Activated CD8-positive, alpha-beta memory T cell treated with anti-CD3 and anti-CD28 coated beads, Interleukin-2, amount 50 U/mL, for 24 hours (primary cell): Measurements from ENCODE around the gene GALNT16.
"Not testable (repeated sequence)": the region's sequence is repeated elsewhere in the genome, so short reads cannot be mapped to it uniquely, and the experiment has no call there.

ENCODE experiments used
- DNase-seq: peaks from one replicate; pipeline ENCODE4 v3.0.0-alpha.2; 2020; ENCODE audit errors: extremely low read depth

The GALNT16 gene

DNA sequence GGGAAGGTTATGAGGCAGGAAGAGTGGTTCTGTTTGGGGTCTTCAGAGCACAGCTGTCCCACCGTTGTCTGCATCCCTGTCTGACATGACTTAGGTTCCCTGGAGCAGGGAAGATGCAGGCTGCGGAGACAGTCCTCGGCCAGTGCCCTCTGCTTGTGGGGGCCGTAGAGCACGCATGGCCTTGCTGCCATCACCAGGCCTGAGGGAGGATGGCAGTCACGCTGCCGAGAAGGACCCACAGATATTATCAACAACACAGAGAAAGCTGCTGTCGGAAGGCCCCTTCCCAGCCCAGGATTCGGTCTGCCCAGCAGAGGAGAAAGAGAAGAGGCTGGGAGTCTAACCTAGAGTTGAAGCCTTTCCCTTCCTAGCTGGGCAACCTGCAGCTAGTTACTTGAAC lies 103.1 kb downstream of the GALNT16 start:
- DNase-seq: no peak

- no peak for DNase-seq
These were observed 104.0 kb downstream of the GALNT16 start for GRCh38 chr14:69363964-69364363.

DNA sequence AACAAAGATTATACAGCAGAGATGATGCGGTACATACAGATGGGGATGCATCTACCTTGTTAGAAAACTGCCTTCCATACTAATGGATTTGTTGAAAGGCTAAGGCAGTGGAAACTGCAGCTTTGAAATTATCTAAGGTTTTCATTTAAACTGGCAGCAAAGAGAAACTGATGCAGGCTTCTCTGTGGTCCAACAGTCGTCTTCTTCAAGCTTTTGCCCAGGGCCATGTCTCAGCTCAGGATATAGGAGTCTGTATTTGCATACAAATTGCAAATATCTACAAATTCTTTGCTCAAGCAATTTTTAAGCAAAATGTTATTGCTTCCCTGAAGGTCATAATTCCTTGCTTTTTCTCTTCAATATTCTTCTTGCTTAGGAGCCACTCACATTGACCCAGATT lies 104.4 kb downstream of the GALNT16 start:
- DNase-seq: no peak

DNA sequence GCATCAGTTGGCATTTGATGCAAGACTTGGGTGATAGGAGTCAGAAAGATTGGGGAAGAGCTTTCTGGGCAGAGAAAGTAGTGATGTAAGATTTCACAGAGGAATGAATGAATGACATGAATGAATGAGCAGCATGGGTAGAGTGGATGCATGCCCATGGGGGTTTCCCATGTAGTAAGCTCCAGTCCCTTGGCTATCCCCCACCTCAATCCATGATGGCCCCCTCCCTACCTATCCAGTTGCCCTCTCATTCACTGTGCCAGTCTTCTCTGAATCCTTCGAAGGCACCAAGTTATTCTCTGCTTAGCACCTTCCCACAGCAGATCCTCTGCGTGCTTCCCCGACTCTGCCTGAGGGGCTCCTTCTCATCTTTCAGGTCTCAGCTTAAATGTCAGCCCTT lies 106.1 kb downstream of the GALNT16 start:
- DNase-seq: no peak

DNA sequence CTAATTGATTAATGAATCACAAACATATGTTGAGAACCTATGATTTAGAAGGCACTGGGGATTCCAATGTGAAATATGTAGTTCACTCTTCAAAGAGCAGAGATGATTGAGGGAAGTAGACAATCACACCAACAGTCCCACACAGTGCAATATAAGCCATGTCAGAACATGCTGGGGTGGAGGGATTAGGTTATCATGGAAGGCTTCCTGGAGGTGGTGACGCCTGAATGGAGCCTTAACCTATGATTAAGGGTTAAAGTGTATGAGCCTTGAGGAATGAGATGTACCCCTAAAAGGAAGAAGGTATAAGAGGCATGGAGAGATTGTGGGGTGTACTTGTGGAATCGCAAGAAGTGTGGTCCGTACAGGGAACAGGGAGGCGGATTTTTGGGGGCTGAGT lies 106.8 kb downstream of the GALNT16 start:
- no peak for DNase-seq

- DNase-seq: no peak
These were observed 108.4 kb downstream of the GALNT16 start for GRCh38 chr14:69368381-69368780.

GRCh38 chr14:69370061-69370460 lies 110.1 kb downstream of the GALNT16 start:
- DNase-seq: no peak

- DNase-seq: no peak
These were observed 112.2 kb downstream of the GALNT16 start for GRCh38 chr14:69372146-69372545.

DNA sequence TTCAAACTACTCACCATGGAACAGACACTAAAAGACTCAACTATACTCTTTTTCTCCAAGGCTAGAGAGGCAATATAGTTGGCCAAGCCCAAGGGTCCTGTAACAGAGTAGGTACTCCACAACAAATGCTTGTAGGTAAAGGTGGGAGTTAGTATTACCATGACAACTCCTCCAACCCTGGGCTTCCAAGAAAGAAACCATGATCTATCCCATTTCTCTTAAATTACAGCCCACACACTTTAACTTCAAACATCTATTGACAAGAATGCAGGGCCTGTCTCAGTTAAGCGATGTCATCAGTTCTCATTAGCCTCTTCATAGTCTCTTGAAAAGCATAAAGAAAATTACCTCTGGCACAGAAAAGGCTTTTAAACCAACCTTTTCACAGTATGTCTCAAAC lies 113.1 kb downstream of the GALNT16 start:
- DNase-seq: no peak

DNA sequence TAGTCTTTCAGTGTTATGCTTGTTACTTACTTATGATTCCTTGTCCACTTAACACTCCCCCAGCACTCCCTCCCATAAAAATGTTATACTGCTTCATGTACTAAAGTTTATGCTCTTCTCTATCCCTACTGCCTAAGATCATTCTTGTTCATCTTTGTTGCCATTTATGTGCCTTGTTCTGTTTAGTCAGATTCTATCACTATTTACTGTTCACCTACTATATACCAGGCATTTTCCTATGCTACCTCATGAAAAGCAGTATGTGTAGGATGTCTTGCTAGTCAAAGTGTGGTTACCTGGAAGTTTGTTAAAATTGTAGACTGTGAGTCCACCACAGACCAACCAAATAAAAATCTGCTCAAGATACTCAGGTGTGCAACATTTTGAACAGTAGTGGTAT lies 114.3 kb downstream of the GALNT16 start:
- DNase-seq: no peak

DNA sequence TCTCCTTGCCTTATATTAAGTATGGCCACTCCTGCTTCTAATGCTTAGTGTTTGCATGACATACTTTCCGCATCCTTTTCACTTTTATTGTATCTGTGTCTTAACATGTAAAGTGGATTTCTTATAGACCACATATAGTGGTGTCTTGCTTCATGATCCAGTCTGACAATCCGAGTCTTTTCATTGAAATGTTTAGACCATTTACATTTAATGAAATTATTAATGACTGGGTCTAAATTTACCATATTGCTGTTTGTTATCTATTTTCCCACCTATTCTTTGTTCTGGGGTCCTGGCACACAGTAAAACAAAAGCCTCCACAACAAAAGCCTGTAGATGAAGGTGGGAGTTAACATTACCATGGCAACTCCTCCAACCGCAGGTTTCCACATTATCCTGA lies 115.2 kb downstream of the GALNT16 start:
- no peak for DNase-seq

DNA sequence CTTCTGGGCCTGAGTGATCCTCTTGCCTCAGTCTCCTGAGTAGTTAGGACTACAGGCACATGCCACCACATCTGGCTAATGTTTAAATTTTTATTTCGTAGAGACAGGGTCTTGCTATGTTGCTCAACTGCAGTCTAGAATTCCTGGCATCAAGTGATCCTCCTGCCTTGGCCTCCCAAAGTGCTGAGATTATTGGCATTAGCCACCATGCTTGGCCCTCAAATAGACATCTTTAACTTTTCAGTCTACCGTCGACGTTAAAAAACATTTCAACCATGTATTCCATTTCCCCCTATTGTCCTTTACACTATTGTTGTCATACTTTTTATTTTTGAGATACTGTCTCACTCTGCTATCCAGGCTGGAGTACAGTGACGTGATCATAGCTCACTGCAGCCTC lies 115.8 kb downstream of the GALNT16 start:
- no peak for DNase-seq

DNA sequence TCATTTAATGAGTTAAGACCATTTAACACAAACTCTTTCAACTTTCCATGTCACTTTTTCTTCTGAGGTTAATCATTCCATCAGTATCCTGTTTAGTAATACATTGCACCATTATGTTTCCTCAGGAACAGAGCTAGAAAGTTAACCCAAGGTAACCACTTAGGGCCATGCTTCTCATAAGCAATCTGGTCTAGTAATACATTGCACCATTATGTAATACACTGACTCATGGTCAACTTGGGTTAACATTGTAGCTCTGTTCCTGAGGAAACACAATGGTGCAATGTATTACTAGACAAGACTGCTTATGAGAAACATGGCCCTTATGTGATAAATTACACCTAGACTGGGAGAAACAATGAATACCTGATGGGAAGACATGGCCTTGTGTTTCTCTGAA lies 116.5 kb downstream of the GALNT16 start:
- no peak for DNase-seq

DNA sequence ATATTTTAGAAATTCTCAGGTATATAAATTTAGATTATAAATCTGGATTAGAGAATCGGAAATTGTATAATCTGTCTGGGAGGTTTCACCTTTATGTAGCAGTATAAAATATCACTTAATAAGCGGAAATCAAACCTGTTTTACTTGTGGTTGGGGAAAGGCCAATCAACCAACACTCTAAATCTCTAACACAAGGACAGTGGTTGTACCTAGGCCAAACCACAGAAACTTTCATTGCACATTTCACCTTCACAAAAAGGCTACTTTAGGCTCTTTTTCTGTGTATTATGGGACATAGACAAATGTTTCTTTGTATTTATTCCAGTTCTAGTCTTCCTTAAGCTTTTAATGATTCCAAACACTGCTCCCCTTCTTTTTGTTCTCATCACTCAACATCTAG lies 118.3 kb downstream of the GALNT16 start:
- no peak for DNase-seq

DNA sequence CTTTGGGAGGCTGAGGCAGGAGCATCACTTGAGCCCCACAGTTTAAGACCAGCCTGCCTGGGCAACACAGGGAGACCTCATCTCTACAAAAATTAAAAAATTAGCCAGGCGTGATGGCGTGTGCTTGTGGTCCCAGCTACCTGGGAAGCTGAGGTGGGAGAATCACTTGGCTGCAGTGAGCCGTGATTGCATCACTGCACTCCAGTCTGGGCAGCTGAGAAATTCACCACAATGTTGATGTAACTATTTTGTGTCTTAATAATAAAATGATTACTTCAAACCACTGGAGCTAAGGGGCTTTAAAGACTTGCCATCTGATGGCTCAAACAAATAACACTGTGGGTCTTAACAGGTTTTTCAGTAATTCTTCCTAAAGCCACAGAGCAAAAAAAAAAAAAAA lies 127.4 kb downstream of the GALNT16 start:
- no peak for DNase-seq

GRCh38 chr14:69391400-69391799 lies 131.4 kb downstream of the GALNT16 start:
- DNase-seq: not testable (repeated sequence)

GRCh38 chr14:69392481-69392880 lies 132.5 kb downstream of the GALNT16 start:
- DNase-seq: no peak

GRCh38 chr14:69395929-69396328 lies 136.0 kb downstream of the GALNT16 start:
- no peak for DNase-seq

GRCh38 chr14:69398053-69398817 lies 138.3 kb downstream of the GALNT16 start, which contains the start of the genes ERH and SLC39A9:
TSS of gene ERH (minus strand) at chr14:69398299. CDS start at chr14:69398233, 66 bp downstream.
TSS of gene SLC39A9 (plus strand) at chr14:69398692. CDS start at chr14:69399370, 678 bp downstream.
- peak; percentile 90 for DNase-seq

DNA sequence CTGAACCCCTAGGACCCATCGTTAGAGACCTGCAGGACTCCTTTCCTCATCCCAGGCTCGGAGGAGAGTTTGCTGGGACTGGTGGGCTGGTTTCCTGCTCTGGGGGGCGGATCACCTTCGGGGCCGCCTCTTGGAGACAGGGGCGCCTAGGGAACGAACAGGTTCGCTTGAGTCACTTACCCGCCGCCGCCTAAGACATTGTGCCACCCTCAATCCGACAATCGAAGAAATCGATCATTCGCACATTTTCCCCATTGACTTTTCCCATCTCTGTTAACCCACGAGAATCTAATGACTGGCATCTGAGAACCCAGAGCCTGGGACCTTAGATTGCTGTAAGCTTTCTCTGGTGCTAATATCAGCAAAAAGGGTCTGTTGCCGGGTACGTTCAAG lies 138.9 kb downstream of the GALNT16 start:
- no peak for DNase-seq

DNA sequence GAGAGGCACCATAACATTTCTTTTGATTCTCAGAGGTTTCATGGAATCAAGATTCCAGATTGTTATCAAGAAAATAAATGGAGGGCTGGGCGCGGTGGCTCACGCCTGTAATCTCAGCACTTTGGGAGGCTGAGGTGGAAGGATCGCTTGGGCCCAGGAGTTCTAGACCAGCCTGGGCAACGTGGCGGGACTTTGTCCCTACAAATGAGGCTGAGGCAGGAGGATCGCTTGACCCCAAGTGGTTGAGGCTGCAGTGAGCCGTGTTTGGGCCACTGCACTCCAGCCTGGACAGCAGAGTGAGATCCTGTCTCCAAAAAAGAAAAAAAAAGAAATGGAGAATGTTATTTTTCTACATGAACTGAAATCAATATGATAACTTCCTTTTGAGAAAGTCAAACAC lies 139.8 kb downstream of the GALNT16 start:
- no peak for DNase-seq

DNA sequence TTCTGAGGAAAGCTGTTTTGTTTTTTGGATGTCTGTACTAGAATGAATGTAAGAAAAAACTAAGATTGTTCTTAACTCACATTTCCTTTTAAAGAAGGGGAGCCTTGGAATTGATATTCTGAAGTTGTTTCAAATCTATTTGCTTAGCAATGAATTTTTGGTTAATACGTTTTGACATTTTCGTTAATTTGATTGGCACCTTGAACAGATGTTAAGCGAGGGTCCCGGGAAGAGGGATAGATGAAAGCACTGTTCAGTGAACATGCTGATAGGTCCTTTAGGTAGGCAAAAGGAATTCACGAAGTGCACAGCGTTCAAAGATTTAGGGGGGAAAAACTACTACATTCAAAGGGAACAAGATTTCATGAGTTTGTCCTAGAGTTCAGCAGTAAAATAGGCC lies 140.2 kb downstream of the GALNT16 start:
- no peak for DNase-seq

GRCh38 chr14:69401841-69402240 lies 141.9 kb downstream of the GALNT16 start:
- DNase-seq: no peak

- no peak for DNase-seq
These were observed 144.5 kb downstream of the GALNT16 start for GRCh38 chr14:69404478-69404877.
